ENCODE results near the gene VAT1L. TPM values are rescaled to one million over a fixed set of nuclear protein-coding genes. Genes with fewer than 3 reads are reported as not detected.

VAT1L gene
- total RNA-seq, 1 experiment from 2014 or later = 6.1 TPM

- DNase-seq (ENCODE audit: low spot score) = no peak
These were observed 161.1 kb downstream of the VAT1L start for GRCh38 chr16:77949445-77949844.

- DNase-seq (ENCODE audit: low spot score) = peak; percentile 32
These were observed 163.4 kb downstream of the VAT1L start for GRCh38 chr16:77951788-77952187.

- DNase-seq (ENCODE audit: low spot score) = no peak
These were observed 166.8 kb downstream of the VAT1L start for GRCh38 chr16:77955127-77955526.

GRCh38 chr16:77956231-77956630, 167.9 kb downstream of the VAT1L start:
- DNase-seq (ENCODE audit: low spot score) = no peak

- DNase-seq (ENCODE audit: low spot score) = no peak
These were observed 172.4 kb downstream of the VAT1L start for GRCh38 chr16:77960766-77961165.

- peak; percentile 24 for DNase-seq (ENCODE audit: low spot score)
These were observed 173.4 kb downstream of the VAT1L start for GRCh38 chr16:77961814-77962213.

GRCh38 chr16:77962689-77963088, 174.3 kb downstream of the VAT1L start:
- DNase-seq (ENCODE audit: low spot score) = no peak

- no peak for DNase-seq (ENCODE audit: low spot score)
These were observed 175.1 kb downstream of the VAT1L start for GRCh38 chr16:77963185-77964044.

- DNase-seq (ENCODE audit: low spot score) = no peak
These were observed 177.0 kb downstream of the VAT1L start for GRCh38 chr16:77965346-77965745.

- DNase-seq (ENCODE audit: low spot score) = no peak
These were observed 178.9 kb downstream of the VAT1L start for GRCh38 chr16:77967054-77967904.

- no peak for DNase-seq (ENCODE audit: low spot score)
These were observed 181.5 kb downstream of the VAT1L start for GRCh38 chr16:77969861-77970260.

- no peak for DNase-seq (ENCODE audit: low spot score)
These were observed 182.0 kb downstream of the VAT1L start for GRCh38 chr16:77970371-77970770.

- DNase-seq (ENCODE audit: low spot score) = peak; percentile 57
These were observed 183.1 kb downstream of the VAT1L start for GRCh38 chr16:77971306-77972061.

- no peak for DNase-seq (ENCODE audit: low spot score)
These were observed 183.7 kb downstream of the VAT1L start for GRCh38 chr16:77972062-77972392.

GRCh38 chr16:77974883-77975282, 186.5 kb downstream of the VAT1L start:
- DNase-seq (ENCODE audit: low spot score) = peak; percentile 11

- no peak for DNase-seq (ENCODE audit: low spot score)
These were observed 187.6 kb downstream of the VAT1L start for GRCh38 chr16:77975942-77976341.

- no peak for DNase-seq (ENCODE audit: low spot score)
These were observed 189.0 kb downstream of the VAT1L start for GRCh38 chr16:77977339-77977738.

GRCh38 chr16:77985111-77985510, 196.7 kb downstream of the VAT1L start:
- DNase-seq (ENCODE audit: low spot score) = no peak

GRCh38 chr16:77986011-77986740, 197.8 kb downstream of the VAT1L start:
- DNase-seq (ENCODE audit: low spot score) = no peak

GRCh38 chr16:77987810-77988209, 199.4 kb downstream of the VAT1L start:
- no peak for DNase-seq (ENCODE audit: low spot score)

GRCh38 chr16:77989846-77990245, 201.5 kb downstream of the VAT1L start:
- DNase-seq (ENCODE audit: low spot score) = no peak
